Measurements from ENCODE around the gene ARSB.
A peak's percentile ranks its signal among the peaks of the same experiment; 100 is the strongest.

Gene ARSB

DNA sequence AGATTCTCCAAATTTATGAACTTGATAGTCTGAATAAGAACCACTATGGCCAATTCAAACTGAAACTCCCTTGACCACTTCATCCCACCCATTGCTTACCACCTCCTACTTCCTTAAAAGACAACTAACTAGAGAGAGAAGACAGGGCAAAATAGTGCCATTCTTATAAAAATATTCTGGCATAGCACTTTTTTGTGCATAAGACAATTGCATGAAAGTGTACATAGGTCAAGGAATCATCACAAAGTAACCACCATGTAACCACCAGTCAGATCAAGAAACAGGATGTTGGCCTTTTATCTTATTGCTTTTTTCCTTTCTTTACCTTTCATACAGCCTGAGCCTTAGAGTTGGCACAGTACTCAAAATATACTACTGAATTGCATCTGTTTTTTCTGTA lies 8.1 kb upstream of the ARSB start:
- DNase-seq: no peak

DNA sequence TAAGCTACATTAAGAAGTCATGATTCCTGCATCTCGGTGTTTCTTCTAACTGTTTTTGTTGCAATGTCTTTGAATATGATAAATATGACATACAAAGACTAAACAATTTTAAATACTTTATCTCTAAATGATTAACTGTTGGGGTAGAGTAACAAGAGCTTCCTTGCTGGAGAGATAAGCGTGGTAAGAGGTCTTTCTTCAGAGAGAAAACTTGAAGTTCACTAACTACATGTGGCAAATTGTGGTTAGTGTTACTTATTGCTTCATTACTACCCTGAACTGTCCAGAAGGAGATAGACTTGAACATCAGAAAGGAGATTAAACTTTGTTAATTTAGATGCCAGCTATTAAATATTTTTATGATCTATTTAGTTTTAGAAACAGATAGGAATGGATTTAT lies 7.0 kb upstream of the ARSB start:
- no peak for DNase-seq

DNA sequence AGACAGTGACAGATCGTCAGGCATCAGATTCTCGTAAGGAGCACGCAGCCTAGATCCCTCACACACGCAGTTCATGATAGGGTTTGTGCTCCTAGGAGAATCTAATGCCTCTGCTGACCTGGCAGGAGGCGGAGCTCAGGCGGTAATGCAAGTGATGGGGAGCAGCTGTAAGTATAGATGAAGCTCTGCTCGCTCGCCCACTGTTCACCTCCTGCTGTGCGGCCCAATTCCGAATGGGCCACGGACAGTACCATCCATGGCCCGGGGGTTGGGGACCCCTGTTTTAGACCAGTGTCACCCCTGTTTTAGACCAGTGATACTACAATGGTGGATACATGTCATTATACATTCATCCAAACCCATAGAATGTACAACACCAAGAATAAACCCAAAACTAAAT lies 4.0 kb upstream of the ARSB start:
- no peak for DNase-seq

DNA sequence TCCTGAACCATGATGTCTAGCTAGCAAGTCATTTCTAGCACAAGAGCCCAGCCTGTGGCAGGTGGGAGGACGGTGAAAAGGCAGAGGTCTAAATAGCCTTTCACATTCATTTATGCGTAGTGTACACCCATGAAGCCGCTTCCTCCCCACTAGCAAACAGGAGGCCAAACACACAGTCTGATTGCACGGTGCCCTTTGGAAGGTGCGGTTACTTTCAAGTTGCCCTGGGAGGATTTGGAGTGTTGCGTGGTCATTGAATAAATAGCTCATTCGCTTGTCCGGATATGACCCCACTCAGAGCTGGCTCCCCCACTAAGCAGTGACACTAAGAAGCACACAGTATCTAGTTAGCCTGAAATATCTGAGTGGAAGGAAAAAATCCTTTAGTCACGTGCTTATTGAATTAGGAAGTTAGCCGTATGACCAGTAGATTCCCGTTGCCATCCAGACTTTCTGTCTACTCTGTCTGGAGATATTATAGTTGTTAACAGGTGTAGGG lies 664 bp upstream of the ARSB start:
- DNase-seq: peak; percentile 50 to 64 (median 52)

DNA sequence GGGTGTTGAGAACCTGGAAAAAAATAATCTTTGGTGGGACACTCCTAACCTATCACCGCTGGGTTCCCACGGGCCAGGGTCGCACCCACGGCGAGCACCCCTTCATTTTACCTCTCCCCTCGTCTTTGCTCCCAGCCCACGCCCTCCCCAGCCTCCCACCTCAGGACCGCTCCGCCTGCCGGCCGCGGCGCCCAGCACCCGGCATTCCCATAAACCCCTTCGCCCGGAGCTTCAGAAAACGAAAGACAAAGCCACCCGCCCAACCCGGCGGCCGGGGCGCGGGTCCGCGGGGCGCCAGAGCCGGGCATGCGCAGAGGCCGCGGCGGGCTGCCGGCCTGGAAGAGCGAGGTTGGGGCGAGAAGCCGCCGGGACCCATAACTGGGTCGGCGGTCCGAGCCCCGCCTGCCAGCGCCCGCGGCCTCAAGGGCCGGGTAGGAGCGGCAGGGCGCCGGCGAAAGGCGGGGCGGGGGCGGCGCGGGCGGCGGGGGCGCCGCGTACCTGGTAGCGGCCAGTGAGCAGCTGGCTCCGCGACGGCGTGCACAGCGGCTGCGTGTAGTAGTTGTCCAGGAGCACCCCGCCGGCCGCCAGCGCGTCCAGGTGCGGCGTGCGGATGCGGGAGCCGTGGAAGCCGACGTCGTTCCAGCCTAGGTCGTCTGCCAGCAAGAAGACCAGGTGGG lies 533 bp downstream of the ARSB start:
- DNase-seq: peak; percentile 86 to 95 (median 92)

DNA sequence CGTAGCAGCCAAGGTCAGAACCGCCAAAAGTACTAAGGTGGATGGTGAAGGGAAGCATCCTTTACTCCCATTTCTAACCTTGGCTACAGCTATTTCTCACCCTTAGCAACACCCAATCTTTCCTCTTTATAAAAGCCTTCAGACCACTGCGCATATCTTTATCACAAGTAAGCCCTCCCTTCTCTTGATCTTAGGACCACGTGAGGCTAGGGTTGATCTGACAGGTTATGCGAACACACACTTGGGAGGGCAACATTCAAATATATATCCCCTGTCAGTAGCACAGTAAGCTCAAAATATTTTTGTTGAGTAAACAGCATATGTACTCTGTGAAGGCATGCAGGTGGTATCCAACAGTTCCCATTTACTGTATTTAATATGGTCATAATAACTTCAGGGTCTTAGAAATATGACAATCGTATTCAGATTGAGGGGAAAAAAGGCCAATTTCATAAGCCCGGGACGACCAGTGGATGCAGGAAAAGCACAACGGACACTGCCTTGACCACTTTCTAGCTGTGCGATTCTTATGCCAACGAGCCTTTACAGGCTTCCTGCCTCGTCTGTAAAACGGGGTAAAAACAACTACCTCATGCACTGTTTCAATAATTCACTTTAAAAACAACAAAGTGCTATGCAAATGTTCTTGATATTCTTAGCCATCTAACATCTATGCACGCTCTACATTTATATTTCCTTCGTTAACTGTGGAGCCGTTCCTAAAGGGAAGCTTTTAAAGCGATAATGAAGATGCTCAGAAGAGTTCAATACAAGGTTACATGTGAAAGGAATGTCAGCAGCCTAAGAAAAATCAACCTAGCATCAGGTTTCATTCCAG lies 1.3 kb downstream of the ARSB start:
- no peak for DNase-seq

DNA sequence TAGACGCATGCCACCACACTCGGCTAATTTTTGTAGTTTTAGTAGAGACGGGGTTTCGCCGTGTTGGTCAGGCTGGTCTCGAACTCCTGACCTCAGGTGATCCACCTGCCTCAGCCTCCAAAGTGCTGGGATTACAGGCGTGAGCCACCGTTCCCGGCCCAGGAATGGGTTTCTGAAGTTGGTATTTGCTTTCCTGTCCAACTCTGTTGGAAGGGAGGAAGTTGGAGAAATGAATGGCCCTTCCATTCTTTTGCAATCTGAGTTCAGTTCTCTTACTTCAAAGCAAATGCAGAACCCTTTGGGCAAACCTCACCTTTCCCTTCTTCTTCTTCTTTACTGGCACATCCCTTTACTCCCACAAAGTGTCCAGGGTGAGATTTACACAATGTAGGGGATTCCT lies 1.9 kb downstream of the ARSB start:
- peak; percentile 43 to 60 (median 49) for DNase-seq

DNA sequence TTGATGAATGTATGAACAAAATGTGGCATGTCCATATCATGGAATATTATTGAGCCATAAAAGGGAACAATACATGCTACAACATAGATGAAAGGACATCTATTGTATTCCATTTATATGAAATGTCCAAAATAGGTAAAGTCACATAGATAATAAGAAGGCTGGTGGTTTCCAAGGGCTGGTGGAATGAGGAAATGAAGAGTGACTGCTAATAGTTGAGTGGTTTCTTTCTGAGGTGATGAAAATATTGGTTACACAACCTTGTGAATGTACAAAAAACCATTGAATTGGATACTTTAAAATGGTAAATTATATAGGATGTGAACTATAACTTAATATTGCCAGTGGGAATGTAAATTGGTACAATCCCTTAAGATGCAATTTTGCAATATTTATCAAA lies 5.2 kb downstream of the ARSB start:
- DNase-seq: peak; percentile 62 to 77 (median 75)

DNA sequence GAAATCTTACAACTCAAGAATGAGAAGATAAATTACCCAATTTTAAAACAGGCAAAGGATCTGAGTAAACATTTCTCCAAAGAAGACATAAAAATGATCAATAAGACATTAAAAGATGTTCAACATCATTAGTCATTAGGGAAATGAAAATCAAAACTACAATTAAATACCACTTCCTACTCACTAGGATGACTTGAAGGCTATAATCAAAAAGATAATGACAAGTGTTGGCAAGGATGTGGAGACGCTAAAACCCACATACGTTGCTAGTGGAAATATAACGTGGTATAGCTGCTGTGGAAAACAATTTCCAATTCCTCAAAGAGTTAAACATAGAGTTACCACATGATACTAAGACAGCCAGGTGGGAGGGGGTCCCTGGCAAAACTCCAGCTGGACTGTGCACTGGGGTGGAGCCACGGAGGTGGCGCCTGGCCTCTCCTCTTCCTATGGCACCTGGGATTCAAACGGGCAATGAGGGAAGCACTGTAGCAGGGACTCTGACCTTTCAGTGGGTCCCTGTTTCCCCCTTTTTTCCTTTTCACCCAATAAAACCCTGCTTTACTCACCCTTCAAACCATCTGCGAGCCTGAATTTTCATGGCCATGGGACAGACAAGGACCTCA lies 5.9 kb downstream of the ARSB start:
- no peak for DNase-seq

DNA sequence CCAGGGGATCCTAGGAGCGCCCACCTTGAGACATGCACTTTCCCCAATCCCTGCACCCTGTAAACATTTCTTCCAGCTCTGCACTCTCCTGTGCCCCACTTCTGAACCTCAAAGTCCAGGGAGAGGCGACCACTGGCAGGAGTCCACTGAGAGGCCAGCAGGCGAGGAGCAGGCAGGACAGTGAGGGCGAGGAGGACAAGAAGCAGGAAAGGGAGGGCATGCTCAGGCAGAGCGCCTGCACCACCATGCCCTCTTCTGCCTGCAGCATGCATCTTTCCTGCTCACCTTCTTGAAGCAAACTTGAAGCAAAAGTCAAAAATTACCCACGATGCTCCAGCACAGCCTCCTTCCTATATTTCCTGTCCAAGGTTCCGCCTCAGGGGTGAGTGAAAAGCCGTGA lies 10.1 kb downstream of the ARSB start:
- no peak for DNase-seq

DNA sequence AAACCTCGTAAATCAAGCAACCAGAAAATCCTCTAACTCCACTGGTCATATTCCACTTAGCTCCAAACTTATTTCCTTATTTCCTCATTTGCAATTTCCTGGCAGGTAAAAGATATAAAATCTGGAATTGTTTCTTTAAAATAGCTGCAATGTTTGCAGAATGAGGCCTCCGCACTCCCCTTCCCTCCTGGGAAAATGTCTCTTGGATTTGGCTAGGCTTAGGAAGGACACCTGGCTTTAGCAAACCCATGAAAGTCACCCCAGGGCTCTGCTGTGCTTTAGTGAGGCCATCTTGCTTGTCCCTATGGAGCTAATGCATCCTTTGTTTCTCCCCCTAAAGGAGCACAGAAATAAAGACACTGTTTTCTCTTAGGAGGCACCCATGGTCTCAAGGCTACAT lies 10.5 kb downstream of the ARSB start:
- no peak for DNase-seq

DNA sequence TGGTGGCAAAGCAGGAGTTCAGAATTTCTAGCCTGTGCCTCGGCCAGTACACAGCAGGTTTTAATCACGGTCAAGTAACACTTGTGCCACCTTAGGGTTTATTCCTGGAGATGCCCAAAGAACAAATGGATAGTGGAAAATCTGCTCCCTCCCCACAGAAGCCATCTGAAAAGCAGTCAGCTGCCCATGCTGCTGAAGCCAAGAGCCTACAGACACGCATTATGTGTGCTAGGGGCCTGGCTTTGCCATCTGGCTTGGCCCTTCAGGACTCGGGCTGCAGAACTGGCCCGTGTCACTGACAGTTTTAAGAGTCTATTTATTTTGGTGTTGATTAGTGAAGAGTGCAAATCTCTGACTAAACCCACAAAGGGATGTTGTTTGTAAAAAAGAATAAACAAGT lies 11.1 kb downstream of the ARSB start:
- DNase-seq: no peak

DNA sequence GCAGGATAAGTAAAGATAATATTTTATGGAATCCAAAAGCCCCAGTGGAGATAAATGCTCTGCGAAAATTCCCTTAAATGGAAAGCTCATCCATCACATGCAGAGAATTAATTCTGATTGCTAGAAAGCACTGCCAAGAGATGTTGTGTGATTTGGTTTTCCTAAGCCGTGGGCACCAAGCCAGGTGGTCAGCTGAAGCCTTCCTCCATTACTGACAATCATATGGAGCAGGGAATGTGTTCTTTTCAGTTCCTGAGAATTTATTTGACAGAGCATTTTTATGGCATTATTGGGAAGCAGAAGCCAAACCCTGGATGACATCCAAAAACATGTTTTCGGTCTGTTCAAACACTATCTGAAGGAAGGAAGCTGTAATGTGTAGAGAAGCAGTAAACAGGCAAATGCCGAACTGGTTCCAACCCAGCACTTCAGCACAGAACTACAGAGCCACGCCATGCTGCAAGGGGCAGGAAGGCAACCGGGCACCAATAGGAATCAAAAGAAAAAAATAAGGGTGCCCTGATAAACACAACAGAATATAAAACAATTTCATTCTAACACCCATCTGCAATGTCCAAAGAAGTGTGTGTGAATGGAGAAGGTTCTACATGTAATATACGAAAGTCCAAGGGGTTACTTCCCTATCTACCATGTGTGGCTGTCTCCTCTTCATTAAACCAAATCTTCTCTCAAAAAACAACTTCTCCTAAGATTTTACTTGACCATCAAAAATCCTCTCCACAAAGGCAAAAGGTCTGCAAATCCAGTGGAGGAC lies 12.3 kb downstream of the ARSB start:
- DNase-seq: peak; percentile 20 to 35 (median 33)

DNA sequence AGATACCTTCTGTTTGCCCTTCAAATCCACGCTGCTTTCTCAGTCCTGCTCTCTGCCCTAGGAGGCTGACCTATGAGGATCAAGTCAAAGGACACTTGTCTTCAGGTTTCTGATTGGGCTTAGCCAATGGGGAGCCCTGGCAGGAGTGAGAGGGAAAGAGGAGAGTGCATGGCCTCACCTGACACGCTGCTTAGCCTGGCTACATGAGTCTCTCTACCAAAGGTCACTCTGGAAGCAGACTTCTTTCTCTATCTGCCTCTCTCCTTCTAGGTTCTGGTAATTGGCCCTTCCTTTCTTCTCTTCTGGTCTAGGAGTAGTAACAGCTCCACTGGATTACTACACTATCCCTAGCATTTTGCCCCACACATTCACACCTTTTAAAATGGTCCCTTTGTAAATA lies 13.1 kb downstream of the ARSB start:
- no peak for DNase-seq

DNA sequence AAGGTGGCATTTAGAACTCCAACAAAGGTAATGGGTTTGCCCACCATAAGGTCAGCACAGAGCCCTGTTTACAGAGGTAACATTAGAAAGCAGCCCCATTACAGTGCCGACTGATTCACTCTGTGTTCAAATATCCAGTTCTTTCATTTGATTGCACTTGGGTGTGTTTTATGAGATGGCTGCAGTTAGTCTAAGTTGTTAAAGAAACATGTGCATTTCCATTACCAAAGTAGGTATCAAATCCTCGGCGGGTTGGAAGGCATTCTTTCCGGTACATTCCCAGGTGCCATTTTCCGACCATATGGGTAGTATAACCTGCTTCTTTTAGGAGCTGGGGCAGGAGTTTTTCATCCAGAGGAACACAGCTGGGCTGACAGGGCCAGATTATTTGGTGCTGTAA lies 16.3 kb downstream of the ARSB start:
- no peak for DNase-seq

DNA sequence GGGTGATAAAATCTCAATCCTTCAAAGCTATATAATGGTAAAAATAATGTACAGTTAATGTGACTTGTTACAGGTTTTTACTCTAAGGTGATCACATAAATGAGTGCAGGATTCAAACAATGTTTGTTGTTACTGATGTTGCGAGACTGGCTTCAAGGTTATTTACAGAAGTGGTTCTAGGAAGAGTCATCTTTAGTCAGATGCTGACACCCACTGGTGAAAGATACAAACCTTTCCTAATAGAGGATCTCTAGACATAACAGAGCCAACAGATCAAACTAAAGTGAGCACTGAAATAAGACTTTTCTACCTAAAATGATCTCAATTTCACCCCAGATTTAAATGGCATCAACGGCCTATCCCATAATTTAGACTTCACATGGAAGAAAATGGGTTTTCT lies 20.2 kb downstream of the ARSB start:
- DNase-seq: peak; percentile 67 to 82 (median 77)

DNA sequence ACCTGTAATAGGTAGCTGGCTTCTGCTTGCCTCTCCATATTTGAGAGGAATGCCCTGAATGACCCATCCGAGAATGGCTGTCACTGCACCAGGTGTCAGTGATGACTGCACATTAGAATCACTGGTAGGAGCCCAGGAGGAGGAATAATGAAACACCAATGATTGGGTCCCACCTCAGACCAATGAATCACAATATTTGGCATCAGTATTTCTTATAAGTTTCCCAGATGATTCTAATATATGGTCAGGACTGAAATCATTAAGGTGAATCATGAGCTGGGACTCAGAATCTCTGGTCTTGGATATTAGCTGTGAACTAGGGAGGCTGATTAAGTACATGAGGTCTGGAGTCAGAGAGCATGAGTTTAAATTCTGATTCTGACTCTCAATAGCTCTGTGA lies 23.4 kb downstream of the ARSB start:
- DNase-seq: peak in 1 of 3 donors; percentile 17

DNA sequence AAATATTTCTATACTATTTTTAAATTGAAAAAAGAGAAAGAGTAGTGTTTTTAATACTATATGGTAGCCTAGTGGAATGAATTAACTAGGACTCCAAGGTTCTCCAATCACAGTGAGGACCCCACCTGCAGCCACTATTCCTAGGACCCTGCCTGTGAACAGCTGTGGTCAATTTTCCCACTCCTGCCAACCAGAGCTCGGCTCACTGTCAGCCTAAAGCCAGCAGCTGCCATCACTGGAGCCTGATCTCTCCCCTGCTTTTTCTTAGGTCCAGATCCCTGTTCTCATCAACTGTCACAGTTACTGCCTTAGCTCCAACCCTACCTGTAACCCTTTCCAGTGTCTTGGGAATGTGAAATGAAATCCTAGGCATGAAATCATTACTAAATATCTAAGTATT lies 25.3 kb downstream of the ARSB start:
- peak in 1 of 3 donors; percentile 8 for DNase-seq

DNA sequence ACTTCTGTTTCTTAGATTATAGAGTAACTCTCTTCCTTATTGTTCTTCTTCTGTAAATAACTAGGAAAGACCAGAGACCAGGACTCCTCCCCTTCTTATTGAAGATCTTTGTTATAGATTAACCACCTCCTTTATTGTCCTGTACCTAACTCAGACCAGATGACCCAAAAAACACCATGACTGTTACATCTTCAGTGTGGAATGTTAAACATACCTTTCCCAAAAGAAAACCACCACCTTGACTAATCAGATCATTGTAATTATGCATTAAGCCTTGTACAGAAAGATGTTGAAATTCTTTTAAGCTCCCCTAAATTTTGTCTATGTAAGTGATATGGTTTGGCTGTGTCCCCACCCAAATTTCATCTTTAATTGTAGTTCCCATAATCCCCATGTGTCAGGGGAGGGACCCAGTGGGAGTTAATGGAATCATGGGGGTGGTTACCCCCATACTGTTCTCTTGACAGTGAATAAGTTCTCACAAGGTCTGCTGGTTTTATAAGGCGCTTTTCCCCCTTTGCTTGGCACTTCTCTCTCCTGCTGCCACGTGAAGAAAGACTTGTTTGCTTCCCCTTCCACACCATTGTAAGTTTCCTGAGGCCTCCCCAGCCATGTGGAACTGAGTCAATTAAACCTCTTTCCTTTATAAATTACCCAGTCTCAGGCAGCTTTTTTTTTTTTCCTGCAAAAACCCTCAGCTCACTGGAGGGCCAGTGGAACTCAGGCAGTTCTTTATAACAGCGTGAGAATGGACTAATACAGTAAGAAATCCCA lies 26.3 kb downstream of the ARSB start:
- peak in 2 of 3 donors; percentile 27 to 46 for DNase-seq

DNA sequence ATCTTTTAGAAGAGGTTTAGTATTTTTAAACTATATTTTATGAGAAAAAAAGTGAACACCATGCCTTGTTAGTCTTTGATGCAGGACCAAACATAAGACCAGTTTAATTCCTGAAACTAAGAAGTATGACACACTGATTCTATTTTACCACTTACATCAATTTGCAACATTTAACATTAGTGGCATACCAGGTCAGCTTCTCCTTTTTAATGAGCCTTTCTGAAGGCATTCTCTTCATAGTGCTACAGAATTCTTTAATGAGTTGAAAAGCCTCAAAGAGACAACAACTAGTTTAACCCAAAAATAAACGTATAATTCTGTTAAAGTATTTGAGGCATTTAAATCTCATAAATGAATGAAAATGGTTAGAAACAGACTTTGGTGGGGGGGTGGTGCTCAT lies 28.2 kb downstream of the ARSB start:
- DNase-seq: peak in 1 of 3 donors; percentile 8

DNA sequence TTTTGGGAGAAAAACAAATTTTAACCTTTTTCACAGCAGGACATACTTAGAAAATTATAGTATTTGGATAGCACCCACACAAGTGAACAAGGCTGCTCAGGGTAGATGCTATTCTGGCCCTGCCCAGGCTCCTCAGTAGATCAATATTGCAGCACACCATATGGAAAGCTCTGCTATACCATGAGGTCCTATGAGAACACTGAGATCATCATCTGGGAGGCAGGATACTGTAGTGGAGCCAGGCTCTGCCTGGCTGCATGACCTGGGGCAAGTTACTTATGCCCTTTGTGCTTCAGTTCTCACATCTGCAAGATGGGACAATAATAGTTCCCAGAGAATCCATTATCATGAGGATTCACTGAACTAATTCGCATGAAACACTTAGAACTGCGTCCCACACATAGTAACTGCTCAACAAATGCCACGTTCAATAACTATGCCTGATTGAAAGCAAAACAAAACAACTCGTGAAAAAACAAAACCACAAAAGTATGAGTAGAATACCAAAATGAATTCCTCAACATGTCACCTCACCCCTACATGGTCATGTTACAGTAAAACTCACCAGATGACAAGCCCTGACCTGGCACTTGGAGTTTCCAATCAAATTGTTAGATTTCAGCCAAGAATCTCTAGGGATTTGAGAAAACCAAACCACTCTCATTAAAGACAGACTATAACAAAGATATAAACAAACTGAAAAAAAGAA lies 31.9 kb downstream of the ARSB start:
- peak in 1 of 3 donors; percentile 16 for DNase-seq
